ENCODE measurements around the gene TDRD7.

GRCh38 chr9:97501972-97502221 is 90.0 kb downstream of the TDRD7 start:
- TF ChIP-seq CTCF (CRISPR knock-in tag; IDR thresholded peaks at IDR 0.05) (no peak), BHLHE40 (IDR thresholded peaks at IDR 0.05; ENCODE audit: low read length) (no peak), KDM5A (IDR thresholded peaks at IDR 0.05; ENCODE audit: borderline replicate concordance, low read length) (no peak), ZNF274 (CRISPR knock-in tag; IDR thresholded peaks at IDR 0.05) (no peak), ETV6 (CRISPR knock-in tag; conservative IDR thresholded peaks at IDR 0.05) (no peak), TRIM24 (CRISPR knock-in tag; IDR thresholded peaks at IDR 0.05) (no peak), CREM (IDR thresholded peaks at IDR 0.05) (no peak), CREM (CRISPR knock-in tag; IDR thresholded peaks at IDR 0.05) (no peak)
- TF ChIP-seq, protein P1, sequence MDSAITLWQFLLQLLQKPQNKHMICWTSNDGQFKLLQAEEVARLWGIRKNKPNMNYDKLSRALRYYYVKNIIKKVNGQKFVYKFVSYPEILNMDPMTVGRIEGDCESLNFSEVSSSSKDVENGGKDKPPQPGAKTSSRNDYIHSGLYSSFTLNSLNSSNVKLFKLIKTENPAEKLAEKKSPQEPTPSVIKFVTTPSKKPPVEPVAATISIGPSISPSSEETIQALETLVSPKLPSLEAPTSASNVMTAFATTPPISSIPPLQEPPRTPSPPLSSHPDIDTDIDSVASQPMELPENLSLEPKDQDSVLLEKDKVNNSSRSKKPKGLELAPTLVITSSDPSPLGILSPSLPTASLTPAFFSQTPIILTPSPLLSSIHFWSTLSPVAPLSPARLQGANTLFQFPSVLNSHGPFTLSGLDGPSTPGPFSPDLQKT (CRISPR knock-in tag; IDR thresholded peaks at IDR 0.05; ENCODE audit: borderline replicate concordance): no peak

Data from HepG2 (cell line).